ENCODE measurements around the gene ASCL4. TPM values are rescaled to one million over a fixed set of nuclear protein-coding genes. Genes with fewer than 3 reads are reported as not detected.

ASCL4 gene
- total and polyA plus RNA-seq, 8 donors: 0.10 TPM; not detected in 7

DNA sequence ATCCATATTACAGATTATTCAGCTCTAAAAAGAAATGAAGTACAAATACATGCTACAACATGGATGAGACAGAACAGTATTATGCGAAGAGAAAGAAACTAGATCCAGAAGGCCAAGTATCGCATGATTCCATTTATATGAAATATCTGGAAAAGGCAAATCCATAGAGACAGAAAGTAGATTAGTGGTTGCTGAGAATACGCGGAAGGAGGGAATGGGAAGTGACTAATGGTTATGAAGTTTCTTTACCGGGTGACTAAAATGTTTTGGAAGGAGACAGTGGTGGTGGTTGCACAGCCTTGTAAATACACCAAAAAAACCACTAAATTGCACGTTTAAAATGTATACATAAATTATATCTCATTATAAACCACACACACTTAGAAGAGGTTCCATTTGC, 26.0 kb upstream of the ASCL4 start:
- WGBS, 5 donors: 81 to 87% (median 84%) methylated on average over 6 of the region's 6 CpGs
- no peak for TF ChIP-seq EP300 (IDR thresholded peaks at IDR 0.05)
- TF ChIP-seq POLR2A (IDR thresholded peaks at IDR 0.05): no peak
- TF ChIP-seq POLR2AphosphoS5 (IDR thresholded peaks at IDR 0.05): no peak
- TF ChIP-seq, protein P1, sequence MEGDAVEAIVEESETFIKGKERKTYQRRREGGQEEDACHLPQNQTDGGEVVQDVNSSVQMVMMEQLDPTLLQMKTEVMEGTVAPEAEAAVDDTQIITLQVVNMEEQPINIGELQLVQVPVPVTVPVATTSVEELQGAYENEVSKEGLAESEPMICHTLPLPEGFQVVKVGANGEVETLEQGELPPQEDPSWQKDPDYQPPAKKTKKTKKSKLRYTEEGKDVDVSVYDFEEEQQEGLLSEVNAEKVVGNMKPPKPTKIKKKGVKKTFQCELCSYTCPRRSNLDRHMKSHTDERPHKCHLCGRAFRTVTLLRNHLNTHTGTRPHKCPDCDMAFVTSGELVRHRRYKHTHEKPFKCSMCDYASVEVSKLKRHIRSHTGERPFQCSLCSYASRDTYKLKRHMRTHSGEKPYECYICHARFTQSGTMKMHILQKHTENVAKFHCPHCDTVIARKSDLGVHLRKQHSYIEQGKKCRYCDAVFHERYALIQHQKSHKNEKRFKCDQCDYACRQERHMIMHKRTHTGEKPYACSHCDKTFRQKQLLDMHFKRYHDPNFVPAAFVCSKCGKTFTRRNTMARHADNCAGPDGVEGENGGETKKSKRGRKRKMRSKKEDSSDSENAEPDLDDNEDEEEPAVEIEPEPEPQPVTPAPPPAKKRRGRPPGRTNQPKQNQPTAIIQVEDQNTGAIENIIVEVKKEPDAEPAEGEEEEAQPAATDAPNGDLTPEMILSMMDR (IDR thresholded peaks at IDR 0.05): no peak
- no peaks in the 10 kb centered on the region for H3K27me3 ChIP-seq
- intact Hi-C loops (cut with DNase I; ENCODE audit: low total_unique reads): no loop called here
- no peak overlapping the region for H3K4me3 ChIP-seq
- H3K36me3 ChIP-seq: peaks cover 49 to 96% (median 95%) of the 10 kb centered on the region in 4 donors
- peaks cover 0 to 18% (median 7%) of the 10 kb centered on the region in 4 donors for H3K4me1 ChIP-seq
- H3K27ac ChIP-seq: no peak overlapping the region
- H3K9me3 ChIP-seq: no peaks in the 10 kb centered on the region
- no peak for DNase-seq

DNA sequence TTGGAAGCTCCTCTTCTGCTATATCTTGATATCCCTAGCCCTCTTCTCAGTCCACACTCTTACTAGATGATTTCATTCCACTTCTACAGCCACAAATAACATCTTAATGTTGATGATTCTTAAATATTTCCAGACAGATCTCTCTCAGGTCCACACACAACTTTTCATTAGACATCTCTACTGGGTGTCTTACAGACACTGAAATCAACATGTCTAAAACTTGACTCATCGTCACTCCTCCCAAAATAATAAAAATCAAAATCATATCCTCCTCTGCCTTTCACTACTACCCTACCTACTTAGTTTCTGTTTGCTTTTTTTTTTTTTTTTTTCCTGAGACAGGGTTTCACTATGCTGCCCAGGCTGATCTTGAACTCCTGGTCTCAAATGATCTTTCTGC, 25.4 kb upstream of the ASCL4 start:
- no peak for DNase-seq
- H3K9me3 ChIP-seq: no peaks in the 10 kb centered on the region
- H3K4me1 ChIP-seq: peaks cover 0 to 18% (median 7%) of the 10 kb centered on the region in 4 donors
- H3K36me3 ChIP-seq: peaks cover 48 to 96% (median 95%) of the 10 kb centered on the region in 4 donors
- TF ChIP-seq POLR2A (IDR thresholded peaks at IDR 0.05) (no peak), EP300 (IDR thresholded peaks at IDR 0.05) (no peak), POLR2AphosphoS5 (IDR thresholded peaks at IDR 0.05) (no peak)
- TF ChIP-seq, protein P1 (IDR thresholded peaks at IDR 0.05): no peak
- H3K27ac ChIP-seq: no peak overlapping the region
- WGBS, 5 donors: 89 to 97% (median 95%) methylated on average over 1 of the region's 1 CpG
- intact Hi-C loops (cut with DNase I; ENCODE audit: low total_unique reads): no loop called here
- no peak overlapping the region for H3K4me3 ChIP-seq
- no peaks in the 10 kb centered on the region for H3K27me3 ChIP-seq

- Histone ChIP-seq H3K9me3 (no peaks in the 10 kb centered on the region), H3K4me3 (peak overlapping the region; percentile 83 to 92 (median 88)), H3K4me1 (peaks cover 27 to 39% (median 35%) of the 10 kb centered on the region in 4 donors), H3K27me3 (no peaks in the 10 kb centered on the region), H3K36me3 (peaks cover 18 to 36% (median 34%) of the 10 kb centered on the region in 4 donors), H3K27ac (peak overlapping the region in 2 of 5 donors; percentile 79 to 86)
- peak in 1 of 2 donors; percentile 78 for DNase-seq
- 19 to 27% (median 20%) methylated on average over 3 of the region's 3 CpGs for WGBS, 5 donors
- TF ChIP-seq POLR2AphosphoS5 (IDR thresholded peaks at IDR 0.05) (peak in 1 of 3 donors; percentile 39), EP300 (IDR thresholded peaks at IDR 0.05) (no peak)
- intact Hi-C loops (cut with DNase I; ENCODE audit: low total_unique reads): no loop called here
These were observed 15.1 kb upstream of the ASCL4 start for GRCh38 chr12:107759410-107759809.

DNA sequence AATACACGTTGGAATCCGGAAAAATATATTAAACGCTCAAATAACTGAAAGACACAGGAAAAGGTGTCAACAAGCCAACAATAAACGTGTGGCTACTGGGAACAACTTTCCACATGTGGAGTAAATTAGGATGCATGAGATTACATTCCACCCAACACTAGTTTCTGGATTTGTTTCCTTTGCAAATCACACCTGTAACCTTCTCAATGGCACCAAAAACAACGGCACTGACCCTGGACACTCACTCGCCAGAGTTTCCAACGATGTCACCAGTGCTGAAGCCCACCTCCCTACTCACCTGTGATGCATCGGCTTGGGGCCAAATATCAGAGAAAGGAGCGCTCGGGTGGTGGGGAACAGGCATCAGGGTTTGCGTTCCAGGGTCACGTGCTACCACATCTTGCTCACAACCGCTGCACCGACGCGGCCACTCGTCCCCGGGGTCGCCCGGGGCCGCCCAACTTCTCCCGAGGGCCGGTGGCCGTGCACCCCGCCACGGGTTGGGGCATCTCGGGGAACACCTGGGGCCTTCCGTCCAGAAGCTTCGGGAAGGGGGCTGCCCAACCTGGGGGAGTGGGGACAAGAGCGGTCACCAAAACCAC, 14.2 kb upstream of the ASCL4 start:
- Histone ChIP-seq H3K4me3 (peak overlapping the region; percentile 83 to 92 (median 88)), H3K36me3 (peaks cover 15 to 27% (median 25%) of the 10 kb centered on the region in 4 donors), H3K27me3 (no peaks in the 10 kb centered on the region), H3K9me3 (no peaks in the 10 kb centered on the region), H3K4me1 (peaks cover 27 to 39% (median 35%) of the 10 kb centered on the region in 4 donors), H3K27ac (peak overlapping the region; percentile 73 to 88 (median 82))
- no peak for TF ChIP-seq EP300 (IDR thresholded peaks at IDR 0.05)
- TF ChIP-seq, protein P1 (IDR thresholded peaks at IDR 0.05): no peak
- no peak for TF ChIP-seq POLR2A (IDR thresholded peaks at IDR 0.05)
- TF ChIP-seq POLR2AphosphoS5 (IDR thresholded peaks at IDR 0.05): no peak
- intact Hi-C loops (cut with DNase I; ENCODE audit: low total_unique reads): no loop called here
- peak in 1 of 2 donors; percentile 65 for DNase-seq
- WGBS, 5 donors: 1 to 2% (median 1%) methylated on average over 12 to 30 of the region's 30 CpGs
